Peyer's patch (tissue), 4 donors: Measurements from ENCODE around the gene FOXP4. TPM values are rescaled to one million over a fixed set of nuclear protein-coding genes. Genes with fewer than 3 reads are reported as not detected.

Experiments used
- DNase-seq, 3 donors: peaks; one replicate each; pipeline ENCODE4 v3.0.0-alpha.2; 2017 to 2019
- H3K27ac ChIP-seq, 4 donors: fragments of 200-600 bp; sonication (generic); one replicate each; pipeline ENCODE4 v1.5.1; 2016 to 2019
- H3K27me3 ChIP-seq, 2 donors: fragments of 200-600 bp; sonication (generic); one replicate each; pipeline ENCODE4 v1.5.1; 2019
- H3K36me3 ChIP-seq, 3 donors: fragments of 200-600 bp; sonication (generic); one replicate each; pipeline ENCODE4 v1.5.1; 2016 to 2019
- H3K4me1 ChIP-seq, 4 donors: fragments of 200-600 bp; sonication (generic); one replicate each; pipeline ENCODE4 v1.5.1; 2016 to 2019
- H3K4me3 ChIP-seq, 4 donors: fragments of 200-600 bp; sonication (generic); 1 replicate in 3 of 4; 2 replicates in 1 of 4; pipeline ENCODE4 v1.5.1; 2016 to 2019; ENCODE audit warnings: mild to moderate bottlenecking in 1 of 4
- H3K9me3 ChIP-seq, 4 donors: fragments of 200-600 bp; sonication (generic); one replicate each; pipeline ENCODE4 v1.5.1; 2016 to 2019; ENCODE audit warnings: mild to moderate bottlenecking in 1 of 4
- CTCF ChIP-seq, 6 experiments: fragments of 450-650 bp in 4 of 6; fragments of 200-600 bp in 2 of 6; sonication (generic) in 1 of 6; IDR thresholded peaks; one replicate each; pipeline ENCODE4 v1.5.1; 2017 to 2019; ENCODE audit warnings: antibody characterized with exemption in 6 of 6, mild to moderate bottlenecking in 3 of 6, moderate library complexity in 1 of 6
- POLR2A ChIP-seq, 2 donors: fragments of 450-650 bp; IDR thresholded peaks; one replicate each; pipeline ENCODE4 v1.5.1; 2017; ENCODE audit warnings: antibody characterized with exemption in 2 of 2, mild to moderate bottlenecking in 2 of 2, moderate library complexity in 2 of 2
- total RNA-seq, 4 donors: library from RNA; depleted of rRNA; stranded (reverse); fragments of >200 nt; gene quantifications; one replicate each; pipeline ENCODE4 v1.1.0, GENCODE V29; 2016

FOXP4 gene
- total RNA-seq, 4 donors from 2014 or later: 13.2 to 36.5 (median 20.0) TPM

- no peak for TF ChIP-seq CTCF (IDR thresholded peaks at IDR 0.05)
- no peak for TF ChIP-seq POLR2A (IDR thresholded peaks at IDR 0.05)
- DNase-seq: no peak
- Histone ChIP-seq H3K4me3 (no peak overlapping the region), H3K4me1 (peaks cover 0 to 61% (median 4%) of the 10 kb centered on the region in 4 donors), H3K27ac (no peak overlapping the region), H3K9me3 (no peaks in the 10 kb centered on the region), H3K36me3 (no peaks in the 10 kb centered on the region), H3K27me3 (no peaks in the 10 kb centered on the region)
These were observed 34.5 kb downstream of the FOXP4 start for GRCh38 chr6:41580690-41581089.

DNA sequence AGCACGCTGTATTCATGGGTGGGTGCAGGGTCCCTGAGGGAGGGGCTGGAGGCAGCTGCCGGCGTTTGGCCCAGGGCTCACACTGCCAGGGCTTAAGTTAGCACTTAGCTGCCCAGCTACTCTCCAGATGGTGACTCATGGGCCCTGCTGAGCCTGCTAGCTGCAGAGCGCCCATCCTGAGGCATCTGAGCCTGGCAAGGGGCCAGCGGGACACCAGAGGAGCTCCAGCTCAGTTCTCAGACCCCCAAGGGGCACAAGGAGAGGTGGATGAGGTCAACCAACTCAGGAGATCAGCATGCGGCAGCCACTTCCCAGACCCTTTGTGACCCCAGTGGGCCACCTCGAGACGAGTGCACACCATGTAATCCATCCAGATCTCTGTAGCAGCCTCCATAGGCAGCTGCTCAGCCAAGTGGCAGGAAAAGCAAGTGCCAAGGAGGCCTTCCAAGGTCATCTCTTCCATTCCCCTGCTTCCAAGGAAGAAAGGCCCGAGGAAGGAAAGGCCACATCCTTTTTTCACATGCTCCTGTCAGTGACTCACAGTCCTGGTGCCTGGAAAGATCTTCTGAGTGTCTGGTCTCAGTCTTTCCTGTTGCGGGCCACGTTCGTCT is 35.3 kb downstream of the FOXP4 start:
- Histone ChIP-seq H3K27ac (no peak overlapping the region), H3K4me1 (peaks cover 0 to 59% (median 4%) of the 10 kb centered on the region in 4 donors), H3K27me3 (no peaks in the 10 kb centered on the region), H3K36me3 (no peaks in the 10 kb centered on the region), H3K4me3 (no peak overlapping the region), H3K9me3 (no peaks in the 10 kb centered on the region)
- TF ChIP-seq POLR2A (IDR thresholded peaks at IDR 0.05) (no peak), CTCF (IDR thresholded peaks at IDR 0.05) (no peak)
- DNase-seq: no peak

DNA sequence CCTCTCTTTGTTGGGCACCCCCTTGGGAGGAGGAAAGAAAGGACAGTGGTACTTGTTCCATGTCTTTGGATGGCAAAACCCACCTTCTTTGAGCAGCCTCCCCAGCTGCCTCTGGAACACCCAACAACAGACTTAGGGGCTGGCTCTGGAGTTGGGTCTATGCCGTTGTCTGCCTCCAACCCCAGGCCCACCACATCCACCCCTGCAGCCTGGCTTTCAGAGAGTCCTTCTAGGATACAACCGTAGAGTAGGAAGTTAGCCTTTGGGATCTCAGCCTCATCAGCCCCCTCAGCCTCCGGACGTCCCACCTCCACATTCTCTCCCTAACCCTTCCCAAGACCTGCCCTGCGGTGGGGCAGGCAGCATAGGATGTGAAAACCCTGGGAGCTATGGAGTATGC is 36.4 kb downstream of the FOXP4 start:
- H3K27me3 ChIP-seq: no peaks in the 10 kb centered on the region
- TF ChIP-seq CTCF (IDR thresholded peaks at IDR 0.05): no peak
- no peak for TF ChIP-seq POLR2A (IDR thresholded peaks at IDR 0.05)
- H3K27ac ChIP-seq: no peak overlapping the region
- H3K9me3 ChIP-seq: no peaks in the 10 kb centered on the region
- H3K4me3 ChIP-seq: no peak overlapping the region
- peaks cover 0 to 50% (median 4%) of the 10 kb centered on the region in 4 donors for H3K4me1 ChIP-seq
- no peak for DNase-seq
- H3K36me3 ChIP-seq: peaks cover 0 to under 1% (median 0%) of the 10 kb centered on the region in 3 donors

DNA sequence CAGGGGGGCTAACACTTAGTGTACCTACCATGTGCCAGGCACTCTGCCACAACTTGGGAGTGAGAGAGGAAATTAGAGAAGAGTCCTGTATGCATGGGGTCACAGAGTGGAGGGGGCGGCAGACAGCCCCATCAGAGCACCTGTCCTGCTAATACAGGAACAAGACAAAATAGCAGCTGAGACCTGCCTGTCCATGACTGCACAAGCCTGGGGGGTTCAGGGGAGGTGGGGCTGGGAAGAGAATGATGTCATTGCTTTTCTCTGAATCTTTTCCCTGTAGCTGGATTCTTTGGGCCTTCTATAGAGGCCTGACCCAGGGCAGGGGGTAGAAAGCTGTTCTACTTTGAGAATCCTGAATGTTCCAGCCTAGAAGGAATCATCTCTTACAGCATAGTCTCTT is 37.4 kb downstream of the FOXP4 start:
- no peak for TF ChIP-seq CTCF (IDR thresholded peaks at IDR 0.05)
- TF ChIP-seq POLR2A (IDR thresholded peaks at IDR 0.05): no peak
- H3K4me1 ChIP-seq: peaks cover 0 to 40% (median 1%) of the 10 kb centered on the region in 4 donors
- no peak overlapping the region for H3K4me3 ChIP-seq
- H3K27ac ChIP-seq: peak overlapping the region in 1 of 4 donors; percentile 78
- no peaks in the 10 kb centered on the region for H3K27me3 ChIP-seq
- no peak for DNase-seq
- H3K9me3 ChIP-seq: no peaks in the 10 kb centered on the region
- peaks cover 0 to 11% (median 0%) of the 10 kb centered on the region in 3 donors for H3K36me3 ChIP-seq

DNA sequence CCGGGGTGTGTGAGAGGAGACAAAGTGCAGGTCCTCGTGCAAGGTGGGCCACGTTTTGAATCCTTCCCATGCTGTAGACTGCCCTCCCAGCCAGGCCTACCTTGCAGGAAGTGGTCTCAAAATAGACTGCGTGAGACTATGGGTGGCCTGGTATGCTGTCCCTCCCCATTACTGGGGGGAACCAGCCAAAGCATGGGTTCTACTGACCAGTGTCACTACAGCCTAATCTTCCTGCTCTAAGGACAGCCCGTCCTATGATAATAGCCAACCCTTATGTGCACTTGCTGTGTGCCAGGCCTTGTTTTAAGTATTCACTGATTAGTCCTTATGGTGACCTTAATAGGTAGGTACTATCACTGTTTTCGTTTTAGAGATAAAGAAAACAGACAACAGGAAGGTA is 38.0 kb downstream of the FOXP4 start:
- no peak for DNase-seq
- Histone ChIP-seq H3K27me3 (no peaks in the 10 kb centered on the region), H3K27ac (peak overlapping the region in 2 of 4 donors; percentile 61 to 78), H3K9me3 (no peaks in the 10 kb centered on the region), H3K36me3 (peaks cover 0 to 16% (median 0%) of the 10 kb centered on the region in 3 donors), H3K4me3 (peak overlapping the region in 1 of 4 donors; percentile 8), H3K4me1 (peaks cover 0 to 34% (median 0%) of the 10 kb centered on the region in 4 donors)
- TF ChIP-seq POLR2A (IDR thresholded peaks at IDR 0.05) (no peak), CTCF (IDR thresholded peaks at IDR 0.05) (no peak)
